Uterus (tissue), 4 donors: ENCODE data around the gene GLB1L3. TPM values are rescaled to one million over a fixed set of nuclear protein-coding genes. Genes with fewer than 3 reads are reported as not detected.
"Not testable (repeated sequence)": the region's sequence is repeated elsewhere in the genome, so short reads cannot be mapped to it uniquely, and the experiment has no call there.

ENCODE experiments used
- DNase-seq, 2 donors: peaks; one replicate each; pipeline ENCODE4 v3.0.0-alpha.2; 2019 to 2020
- H3K27ac ChIP-seq, 2 donors: fragments of 200-600 bp; sonication (generic); 1 replicate in 1 of 2; 2 replicates in 1 of 2; pipeline ENCODE4 v1.5.1; 2016 to 2018
- H3K27me3 ChIP-seq, 2 donors: fragments of 200-600 bp; sonication (generic); one replicate each; pipeline ENCODE4 v1.5.1; 2018 to 2019; ENCODE audit warnings: control low read depth in 1 of 2
- H3K36me3 ChIP-seq, 2 donors: fragments of 200-600 bp; sonication (generic); one replicate each; pipeline ENCODE4 v1.5.1; 2019; ENCODE audit warnings: control low read depth in 1 of 2
- H3K4me1 ChIP-seq, 2 donors: fragments of 200-600 bp; sonication (generic); one replicate each; pipeline ENCODE4 v1.5.1; 2018 to 2019; ENCODE audit warnings: control low read depth in 1 of 2
- H3K4me3 ChIP-seq, 2 donors: fragments of 200-600 bp; sonication (generic); 1 replicate in 1 of 2; 2 replicates in 1 of 2; pipeline ENCODE4 v1.5.1; 2018 to 2019; ENCODE audit warnings: mild to moderate bottlenecking in 1 of 2
- H3K9me3 ChIP-seq, 2 donors: fragments of 200-600 bp; sonication (generic); one replicate each; pipeline ENCODE4 v1.5.1; 2019; ENCODE audit warnings: control low read depth in 1 of 2
- CTCF ChIP-seq, 4 experiments: fragments of 200-600 bp in 2 of 4; fragments of 450-650 bp in 2 of 4; sonication (generic) in 2 of 4; IDR thresholded peaks; one replicate each; pipeline ENCODE4 v1.5.1; 2016 to 2019; ENCODE audit warnings: antibody characterized with exemption in 4 of 4, mild to moderate bottlenecking in 2 of 4, moderate library complexity in 1 of 4
- POLR2A ChIP-seq, 2 donors: fragments of 450-650 bp; IDR thresholded peaks; one replicate each; pipeline ENCODE4 v1.6.1; 2016; ENCODE audit warnings: antibody characterized with exemption in 2 of 2, mild to moderate bottlenecking in 1 of 2, moderate library complexity in 1 of 2
- intact Hi-C: fragments of 100-400 bp; cut with DNase I; formaldehyde crosslinking; loops from one replicate; pipeline ENCODE4 v1.15.1; 2023; ENCODE audit warnings: low total_unique reads
- total RNA-seq, 4 donors: library from RNA; depleted of rRNA in 3 of 4; stranded (reverse); fragments of >200 nt in 3 of 4; gene quantifications; one replicate each; pipeline versions ENCODE4 v1.1.0 to v1.2.4, GENCODE V29; 2014 to 2023
- donor health status: DM: yes; HTN: yes; CAD: no.

Gene GLB1L3
- total RNA-seq, 4 donors from 2014 or later = 1.4 to 7.2 TPM; not detected in 2

- TF ChIP-seq CTCF (IDR thresholded peaks at IDR 0.05) = no peak
- no peak for TF ChIP-seq POLR2A (IDR thresholded peaks at IDR 0.05)
- Histone ChIP-seq H3K36me3 (no peaks in the 10 kb centered on the region), H3K9me3 (peaks cover 0 to 4% of the 10 kb centered on the region in 2 donors), H3K4me1 (peaks cover 0 to 16% of the 10 kb centered on the region in 2 donors), H3K4me3 (peak overlapping the region; percentile 13 to 33), H3K27ac (peak overlapping the region; percentile 13 to 25), H3K27me3 (peaks cover 16 to 24% of the 10 kb centered on the region in 2 donors)
- DNase-seq = no peak
- intact Hi-C loops = no loop called here
Observed at GRCh38 chr11:134276396-134277182, 410 bp downstream of the GLB1L3 start.

- H3K36me3 ChIP-seq = no peaks in the 10 kb centered on the region
- no peak for DNase-seq
- peaks cover 0 to 4% of the 10 kb centered on the region in 2 donors for H3K9me3 ChIP-seq
- TF ChIP-seq CTCF (IDR thresholded peaks at IDR 0.05) = no peak
- no peak for TF ChIP-seq POLR2A (IDR thresholded peaks at IDR 0.05)
- H3K27me3 ChIP-seq = peaks cover 16 to 24% of the 10 kb centered on the region in 2 donors
- intact Hi-C loops = no loop called here
- H3K27ac ChIP-seq = peak overlapping the region; percentile 13 to 25
- peak overlapping the region; percentile 13 to 19 for H3K4me3 ChIP-seq
- H3K4me1 ChIP-seq = peaks cover 0 to 16% of the 10 kb centered on the region in 2 donors
Observed at GRCh38 chr11:134277183-134278001, 1.2 kb downstream of the GLB1L3 start.

- TF ChIP-seq CTCF (IDR thresholded peaks at IDR 0.05) (no peak), POLR2A (IDR thresholded peaks at IDR 0.05) (no peak)
- H3K27me3 ChIP-seq = peaks cover 16 to 24% of the 10 kb centered on the region in 2 donors
- intact Hi-C loops = no loop called here
- no peak for DNase-seq
- H3K36me3 ChIP-seq = no peaks in the 10 kb centered on the region
- H3K27ac ChIP-seq = no peak overlapping the region
- no peak overlapping the region for H3K4me3 ChIP-seq
- peaks cover 0 to 4% of the 10 kb centered on the region in 2 donors for H3K9me3 ChIP-seq
- H3K4me1 ChIP-seq = peaks cover 0 to 16% of the 10 kb centered on the region in 2 donors
Observed at GRCh38 chr11:134278356-134278755, 2.2 kb downstream of the GLB1L3 start.

- H3K27ac ChIP-seq, H3K4me3 ChIP-seq, H3K9me3 ChIP-seq, DNase-seq, H3K4me1 ChIP-seq, intact Hi-C loops, H3K27me3 ChIP-seq, H3K36me3 ChIP-seq: not testable (repeated sequence)
Observed at GRCh38 chr11:134281635-134282034, 5.5 kb downstream of the GLB1L3 start.

- Histone ChIP-seq H3K4me3 (no peak overlapping the region), H3K36me3 (no peaks in the 10 kb centered on the region), H3K27ac (no peak overlapping the region), H3K27me3 (peaks cover 0 to 3% of the 10 kb centered on the region in 2 donors), H3K9me3 (peaks cover 0 to 4% of the 10 kb centered on the region in 2 donors), H3K4me1 (no peaks in the 10 kb centered on the region)
- no peak for DNase-seq
- intact Hi-C loops = no loop called here
- TF ChIP-seq CTCF (IDR thresholded peaks at IDR 0.05) = no peak
- TF ChIP-seq POLR2A (IDR thresholded peaks at IDR 0.05) = no peak
Observed at GRCh38 chr11:134282121-134283045, 6.2 kb downstream of the GLB1L3 start.
